Natural killer cell (primary cell): Measurements from ENCODE around the gene MARF1. TPM values are rescaled to one million over a fixed set of nuclear protein-coding genes. Genes with fewer than 3 reads are reported as not detected.

Experiments
- ATAC-seq, 3 donors: fragments of 150-1000 bp in 2 of 3; fragments of 200-7000 bp in 1 of 3; cut with Tn5 transposase; 1 replicate in 1 of 3; 2 replicates in 2 of 3; pipeline ENCODE4 v1.10.0; 2021; ENCODE audit warnings: mild to moderate bottlenecking in 2 of 3, moderate library complexity in 2 of 3
- DNase-seq, 2 donors: peaks; one replicate each; pipeline versions ENCODE4 v3.0.0 to v3.0.0-alpha.2; 2013 to 2021; ENCODE audit warnings: mixed read lengths in 1 of 2
- H3K27ac ChIP-seq: one replicate; pipeline ENCODE4 v1.5.1; 2013; ENCODE audit warnings: mild to moderate bottlenecking, low read length
- H3K27me3 ChIP-seq: one replicate; pipeline ENCODE4 v1.6.1; 2013; ENCODE audit warnings: low read length; ENCODE audit not compliant: control insufficient read depth, insufficient read depth
- H3K36me3 ChIP-seq: one replicate; pipeline ENCODE4 v1.6.1; 2013; ENCODE audit warnings: low read length; ENCODE audit not compliant: control insufficient read depth, insufficient read depth
- H3K4me1 ChIP-seq: one replicate; pipeline ENCODE4 v1.6.1; 2013; ENCODE audit warnings: low read length; ENCODE audit not compliant: control insufficient read depth, insufficient read depth
- H3K4me3 ChIP-seq: one replicate; pipeline ENCODE4 v1.5.1; 2013; ENCODE audit warnings: low read length
- H3K9me3 ChIP-seq: one replicate; pipeline ENCODE4 v1.6.1; 2013; ENCODE audit warnings: low read length; ENCODE audit not compliant: control insufficient read depth, insufficient read depth
- H3K27ac Mint-ChIP-seq, 2 donors: one replicate each; pipeline ENCODE4 v1.8.0; 2022; ENCODE audit warnings: mild to moderate bottlenecking in 2 of 2, mixed read lengths in 2 of 2, moderate library complexity in 1 of 2
- H3K27me3 Mint-ChIP-seq, 2 donors: one replicate each; pipeline ENCODE4 v1.8.0; 2022; ENCODE audit warnings: low read depth in 2 of 2, mixed read lengths in 2 of 2
- H3K36me3 Mint-ChIP-seq: one replicate; pipeline ENCODE4 v1.8.0; 2022; ENCODE audit warnings: mixed read lengths
- H3K4me1 Mint-ChIP-seq, 2 donors: one replicate each; pipeline ENCODE4 v1.8.0; 2022; ENCODE audit warnings: mixed read lengths in 2 of 2
- H3K4me3 Mint-ChIP-seq: one replicate; pipeline ENCODE4 v1.8.0; 2022; ENCODE audit warnings: mild to moderate bottlenecking, moderate library complexity, mixed read lengths
- H3K9me3 Mint-ChIP-seq, 2 donors: one replicate each; pipeline ENCODE4 v1.8.0; 2022; ENCODE audit warnings: mixed read lengths in 2 of 2
- WGBS: methylation state at CpG from one replicate; pipeline ENCODE4 v1.1.7; 2013; ENCODE audit warnings: missing lambda C conversion rate; ENCODE audit not compliant: insufficient coverage; 5-methylcytosine and 5-hydroxymethylcytosine counted together
- intact Hi-C: fragments of 100-400 bp; cut with micrococcal nuclease; formaldehyde crosslinking; loops from one replicate; pipeline ENCODE4 v1.14.2; 2022
- total RNA-seq, 4 donors: library from RNA; stranded (reverse); fragments of 120-200 nt in 1 of 4; gene quantifications; one replicate each; pipeline versions ENCODE4 v1.2.3 to v1.2.4, GENCODE V29; 2013 to 2022
- TF ChIP-seq, protein P1 (sequence below): fragments of 200-600 bp; IDR thresholded peaks from one replicate; pipeline ENCODE4 v1.8.0; 2022; ENCODE audit warnings: antibody characterized with exemption

The MARF1 gene
- total RNA-seq, 3 donors from 2014 or later (not counting 1 experiment from before 2014, with no cell fraction given): 127 to 149 (median 140) TPM

DNA sequence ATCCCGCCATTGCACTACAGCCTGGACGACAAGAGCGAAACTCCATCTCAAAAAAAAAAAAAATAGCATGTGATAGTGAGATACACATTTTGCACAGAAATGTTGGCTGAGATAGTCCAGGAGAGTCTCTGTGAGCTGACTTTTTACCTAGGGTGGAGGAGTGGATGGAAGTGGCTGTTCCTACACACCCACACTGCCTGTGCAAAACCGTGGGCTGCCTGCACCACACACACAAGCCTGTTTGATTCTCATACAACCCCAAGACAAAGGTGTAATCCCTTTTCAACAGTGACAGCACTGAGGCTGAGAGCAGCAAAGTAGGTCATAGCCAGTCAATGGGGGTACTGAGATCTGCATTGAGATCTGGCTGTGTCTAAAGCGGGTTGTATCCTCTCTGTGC is 86.8 kb downstream of the MARF1 start:
- DNase-seq (no peak), ATAC-seq (no peak)
- TF ChIP-seq, protein P1, sequence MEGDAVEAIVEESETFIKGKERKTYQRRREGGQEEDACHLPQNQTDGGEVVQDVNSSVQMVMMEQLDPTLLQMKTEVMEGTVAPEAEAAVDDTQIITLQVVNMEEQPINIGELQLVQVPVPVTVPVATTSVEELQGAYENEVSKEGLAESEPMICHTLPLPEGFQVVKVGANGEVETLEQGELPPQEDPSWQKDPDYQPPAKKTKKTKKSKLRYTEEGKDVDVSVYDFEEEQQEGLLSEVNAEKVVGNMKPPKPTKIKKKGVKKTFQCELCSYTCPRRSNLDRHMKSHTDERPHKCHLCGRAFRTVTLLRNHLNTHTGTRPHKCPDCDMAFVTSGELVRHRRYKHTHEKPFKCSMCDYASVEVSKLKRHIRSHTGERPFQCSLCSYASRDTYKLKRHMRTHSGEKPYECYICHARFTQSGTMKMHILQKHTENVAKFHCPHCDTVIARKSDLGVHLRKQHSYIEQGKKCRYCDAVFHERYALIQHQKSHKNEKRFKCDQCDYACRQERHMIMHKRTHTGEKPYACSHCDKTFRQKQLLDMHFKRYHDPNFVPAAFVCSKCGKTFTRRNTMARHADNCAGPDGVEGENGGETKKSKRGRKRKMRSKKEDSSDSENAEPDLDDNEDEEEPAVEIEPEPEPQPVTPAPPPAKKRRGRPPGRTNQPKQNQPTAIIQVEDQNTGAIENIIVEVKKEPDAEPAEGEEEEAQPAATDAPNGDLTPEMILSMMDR: no peak
- Histone ChIP-seq H3K9me3 (no peaks in the 10 kb centered on the region), H3K27ac (no peak overlapping the region), H3K36me3 (no peaks in the 10 kb centered on the region), H3K4me3 (no peak overlapping the region), H3K27me3 (no peaks in the 10 kb centered on the region), H3K4me1 (no peaks in the 10 kb centered on the region)
- Mint-ChIP-seq H3K27me3 (no peaks in the 10 kb centered on the region), H3K36me3 (no peaks in the 10 kb centered on the region), H3K27ac (no peak overlapping the region), H3K9me3 (no peaks in the 10 kb centered on the region), H3K4me3 (no peak overlapping the region), H3K4me1 (peaks cover 0 to 4% of the 10 kb centered on the region in 2 donors)
- WGBS: 75% methylated on average over 2 of the region's 5 CpGs
- intact Hi-C loops: no loop called here

DNA sequence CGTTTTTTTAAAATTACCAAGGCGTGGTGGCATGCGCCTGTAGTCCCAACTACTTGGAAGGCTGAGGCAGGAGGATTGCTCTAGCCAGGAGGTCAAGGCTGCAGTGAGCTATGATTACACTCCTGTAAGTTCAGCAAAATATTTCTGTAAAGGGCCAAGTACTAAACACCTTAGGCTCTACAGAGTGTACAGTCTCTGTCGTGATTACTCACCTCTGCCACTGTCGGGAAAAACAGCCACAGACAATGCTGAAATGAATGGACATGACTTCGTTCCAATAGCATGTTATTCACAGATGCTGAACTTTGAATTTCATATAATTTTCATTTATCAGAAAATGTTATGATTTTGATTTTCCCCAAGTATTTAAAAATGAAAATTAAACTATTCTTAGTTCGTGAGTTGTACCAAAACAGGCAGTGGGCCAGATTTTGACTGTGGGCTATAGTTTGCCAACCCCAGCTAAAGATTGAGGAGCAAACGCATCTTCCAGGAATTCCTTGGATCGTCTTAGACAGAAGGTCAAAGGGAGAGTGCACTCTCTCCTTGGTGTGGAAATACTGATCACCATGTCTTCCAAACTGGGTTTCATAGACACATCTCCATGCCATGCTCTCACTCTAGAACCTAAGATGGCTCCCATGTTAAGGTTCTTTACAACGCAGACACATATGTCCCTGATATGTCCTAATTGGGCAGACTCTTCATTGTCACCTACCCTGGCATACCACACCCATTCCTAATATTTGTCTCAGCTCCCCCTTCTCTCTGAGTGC is 89.5 kb downstream of the MARF1 start:
- TF ChIP-seq, protein P1: no peak
- Mint-ChIP-seq H3K4me1 (peaks cover 0 to 5% of the 10 kb centered on the region in 2 donors), H3K4me3 (no peak overlapping the region), H3K9me3 (no peaks in the 10 kb centered on the region), H3K36me3 (no peaks in the 10 kb centered on the region), H3K27me3 (no peaks in the 10 kb centered on the region), H3K27ac (no peak overlapping the region)
- no peaks in the 10 kb centered on the region for H3K4me1 ChIP-seq
- ATAC-seq (no peak), DNase-seq (no peak)
- no peak overlapping the region for H3K27ac ChIP-seq
- no peaks in the 10 kb centered on the region for H3K36me3 ChIP-seq
- no peak overlapping the region for H3K4me3 ChIP-seq
- H3K9me3 ChIP-seq: no peaks in the 10 kb centered on the region
- H3K27me3 ChIP-seq: no peaks in the 10 kb centered on the region
- intact Hi-C loops: no loop called here
- WGBS: 92% methylated on average over 9 of the region's 10 CpGs

DNA sequence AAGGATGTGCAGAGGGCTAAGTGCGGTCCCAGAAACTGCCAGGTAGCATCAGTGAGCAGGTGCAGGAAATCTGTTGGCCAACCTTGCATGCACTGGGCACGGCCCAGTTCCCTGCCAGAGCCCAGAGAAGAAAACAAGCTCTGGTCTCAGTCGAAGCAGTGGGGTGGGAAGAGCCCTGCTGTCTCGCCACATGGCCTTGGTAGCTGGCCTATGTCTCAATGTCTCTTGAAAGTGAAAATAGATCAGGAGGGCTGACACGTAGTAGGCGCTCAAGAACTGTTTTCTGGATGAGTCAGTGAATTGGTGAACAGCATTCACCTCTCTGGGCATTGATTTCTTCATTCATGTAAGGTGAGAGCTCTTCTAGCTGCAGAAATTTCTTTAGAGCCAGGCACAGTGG is 90.4 kb downstream of the MARF1 start:
- TF ChIP-seq, protein P1: no peak
- H3K27me3 Mint-ChIP-seq: no peaks in the 10 kb centered on the region
- H3K4me3 Mint-ChIP-seq: no peak overlapping the region
- peaks cover 0 to 5% of the 10 kb centered on the region in 2 donors for H3K4me1 Mint-ChIP-seq
- DNase-seq: no peak
- no peaks in the 10 kb centered on the region for H3K36me3 ChIP-seq
- intact Hi-C loops: no loop called here
- no peak overlapping the region for H3K27ac Mint-ChIP-seq
- no peak overlapping the region for H3K4me3 ChIP-seq
- no peaks in the 10 kb centered on the region for H3K36me3 Mint-ChIP-seq
- H3K9me3 Mint-ChIP-seq: no peaks in the 10 kb centered on the region
- H3K27ac ChIP-seq: no peak overlapping the region
- 88% methylated on average over 6 of the region's 6 CpGs for WGBS
- H3K4me1 ChIP-seq: no peaks in the 10 kb centered on the region
- no peak for ATAC-seq
- H3K27me3 ChIP-seq: no peaks in the 10 kb centered on the region
- H3K9me3 ChIP-seq: no peaks in the 10 kb centered on the region

DNA sequence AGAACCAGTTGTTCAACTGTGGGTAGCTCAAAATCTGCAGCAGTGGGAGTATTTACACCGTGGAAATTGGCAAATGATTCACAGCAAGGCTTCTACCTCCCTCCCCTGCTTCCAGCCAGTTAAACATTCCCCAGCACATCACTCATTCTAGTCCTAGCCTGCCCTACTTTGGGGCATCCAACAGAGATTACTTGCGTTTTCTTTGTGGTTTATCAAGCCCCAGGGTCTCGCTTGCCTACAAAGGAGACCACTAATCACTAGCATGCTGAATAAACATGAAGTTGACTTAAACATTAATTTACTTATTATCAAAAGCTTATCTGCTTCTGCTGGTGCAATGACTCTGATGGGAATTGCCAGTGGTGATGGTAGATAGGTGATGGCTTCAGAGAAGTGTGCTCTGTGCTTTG is 94.5 kb downstream of the MARF1 start:
- H3K27ac Mint-ChIP-seq: no peak overlapping the region
- intact Hi-C loops: no loop called here
- Histone ChIP-seq H3K9me3 (no peaks in the 10 kb centered on the region), H3K27ac (no peak overlapping the region), H3K27me3 (no peaks in the 10 kb centered on the region), H3K4me3 (no peak overlapping the region), H3K4me1 (no peaks in the 10 kb centered on the region), H3K36me3 (no peaks in the 10 kb centered on the region)
- no peak for DNase-seq
- H3K4me1 Mint-ChIP-seq: peaks cover 0 to 5% of the 10 kb centered on the region in 2 donors
- no peaks in the 10 kb centered on the region for H3K27me3 Mint-ChIP-seq
- H3K4me3 Mint-ChIP-seq: no peak overlapping the region
- H3K36me3 Mint-ChIP-seq: no peaks in the 10 kb centered on the region
- TF ChIP-seq, protein P1: no peak
- H3K9me3 Mint-ChIP-seq: no peaks in the 10 kb centered on the region
- 83% methylated on average over 3 of the region's 3 CpGs for WGBS
- no peak for ATAC-seq
